ENCODE data around the gene KMT2E.
"Not testable (repeated sequence)": the region's sequence is repeated elsewhere in the genome, so short reads cannot be mapped to it uniquely, and the experiment has no call there.

Gene KMT2E

DNA sequence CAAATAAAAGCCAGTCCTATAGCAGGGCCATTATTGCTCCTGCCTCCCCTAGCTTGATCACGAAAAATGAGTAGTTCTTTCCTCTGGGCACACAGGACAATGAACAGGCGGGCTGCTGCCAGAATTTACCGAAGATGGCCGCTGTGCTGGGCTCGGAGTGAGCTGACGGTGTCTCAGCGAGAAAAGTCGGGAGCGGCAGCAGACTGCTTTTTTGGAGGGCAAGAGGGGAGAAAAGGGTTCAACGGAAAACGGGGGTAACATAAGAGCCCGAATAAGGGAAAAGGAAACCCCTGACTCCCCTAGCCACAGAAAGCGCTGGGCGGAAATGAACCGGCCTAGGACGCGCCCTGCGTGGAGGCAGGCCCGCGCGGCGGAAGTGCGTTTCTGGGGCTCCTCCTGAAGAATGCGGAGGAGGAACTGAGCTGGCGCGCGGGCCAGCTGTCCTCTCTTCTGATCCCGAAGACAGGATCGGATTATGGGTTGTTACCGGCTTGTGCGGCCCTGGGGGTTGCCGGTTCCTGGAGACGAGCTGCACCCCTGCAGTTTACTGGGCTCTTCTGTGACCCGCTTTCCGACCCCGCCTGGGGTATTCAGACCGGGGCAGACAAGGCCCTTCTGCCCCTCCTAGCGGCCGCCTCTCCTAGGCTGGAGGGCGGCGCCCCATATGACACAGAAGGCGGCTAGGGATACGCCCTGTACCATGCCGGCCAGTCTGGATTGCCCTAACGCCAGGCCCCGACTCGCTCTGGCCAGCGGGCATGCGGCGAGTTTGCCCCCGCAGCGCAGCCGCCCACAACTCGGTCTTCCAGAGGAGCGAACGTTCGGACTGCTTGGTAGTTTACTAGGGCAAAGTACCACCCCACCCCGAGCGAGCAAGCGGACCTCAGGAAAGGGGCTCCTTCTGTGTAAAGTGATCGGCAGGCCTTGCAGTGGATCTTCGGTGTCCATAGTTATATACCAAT lies 30.1 kb upstream of the KMT2E start:
- peak; percentile 85 for DNase-seq

DNA sequence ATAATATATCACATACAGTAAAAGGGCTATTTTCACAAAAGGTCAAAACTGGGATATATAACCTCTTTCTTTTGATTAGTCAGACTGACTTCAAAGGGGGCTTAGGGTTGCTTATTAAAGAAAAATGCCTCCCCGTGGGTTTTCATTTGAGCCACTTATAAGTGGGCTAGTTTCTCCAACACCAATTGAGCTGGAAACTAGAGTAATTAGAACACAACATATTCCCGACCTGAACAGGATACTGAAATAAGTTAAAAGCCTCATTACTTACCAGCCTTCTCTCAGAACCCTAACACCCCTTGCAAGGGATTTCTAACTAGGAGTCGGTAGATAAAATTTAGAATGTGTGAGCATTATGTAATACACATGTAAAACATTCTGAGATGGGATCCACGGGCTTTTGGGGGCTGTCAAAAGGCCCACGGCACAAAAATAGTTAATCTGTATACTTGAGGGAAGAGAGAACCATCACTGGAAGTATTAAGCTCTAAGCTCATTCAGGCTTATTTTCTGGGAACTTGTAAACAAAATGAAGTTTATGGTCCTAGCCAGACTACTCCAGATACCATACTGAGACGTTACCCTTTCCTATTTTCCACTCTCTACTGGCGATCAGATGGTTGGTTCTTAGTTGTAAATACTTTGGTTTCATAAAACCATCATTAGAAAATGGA lies 29.3 kb upstream of the KMT2E start:
- no peak for DNase-seq

DNA sequence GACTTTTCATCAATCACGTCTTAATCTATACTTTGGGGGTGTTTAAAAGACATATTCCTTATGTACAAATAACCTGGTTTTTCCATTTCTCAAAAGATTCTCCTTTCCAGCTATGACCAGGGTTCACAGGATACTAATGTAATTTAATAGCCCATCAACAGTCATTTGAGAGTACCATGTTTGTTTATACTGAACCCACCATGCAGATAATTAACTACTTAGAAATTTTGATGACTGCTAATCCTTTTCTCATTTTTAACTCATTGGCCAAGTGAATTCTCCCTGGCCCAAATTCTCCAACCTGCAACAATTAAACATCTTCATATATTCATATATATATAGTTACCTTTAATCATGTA lies 28.8 kb upstream of the KMT2E start:
- DNase-seq, result no peak

DNA sequence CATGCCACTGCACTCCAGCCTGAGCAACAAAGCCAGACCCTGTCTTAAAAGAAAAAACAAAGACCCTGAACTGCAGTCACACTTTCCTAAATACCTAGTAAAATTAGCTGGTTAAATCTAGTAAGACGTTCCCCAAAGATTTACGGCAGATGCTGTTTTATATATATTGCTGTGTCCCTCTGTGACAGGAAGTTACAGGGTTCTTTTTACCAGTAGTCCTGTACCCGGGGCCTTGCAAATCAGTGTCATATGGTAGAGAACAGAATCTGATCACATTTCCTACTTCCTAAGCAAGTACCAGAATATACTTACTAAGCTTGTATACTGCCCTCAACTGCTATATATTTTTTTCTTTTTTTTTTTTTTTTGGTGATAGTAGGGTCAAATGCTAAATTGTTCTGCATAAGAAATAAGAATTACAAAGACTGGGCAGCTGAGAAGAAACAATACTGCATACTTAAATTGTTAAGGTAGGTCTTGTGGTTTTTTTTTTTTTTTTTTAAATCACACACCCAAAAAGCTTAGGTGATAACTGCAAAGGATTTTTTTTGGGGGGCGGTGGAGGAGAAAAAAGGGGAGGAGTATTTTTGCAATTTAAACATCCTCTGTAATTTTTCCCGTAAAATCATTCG lies 27.3 kb upstream of the KMT2E start:
- DNase-seq, result no peak

DNA sequence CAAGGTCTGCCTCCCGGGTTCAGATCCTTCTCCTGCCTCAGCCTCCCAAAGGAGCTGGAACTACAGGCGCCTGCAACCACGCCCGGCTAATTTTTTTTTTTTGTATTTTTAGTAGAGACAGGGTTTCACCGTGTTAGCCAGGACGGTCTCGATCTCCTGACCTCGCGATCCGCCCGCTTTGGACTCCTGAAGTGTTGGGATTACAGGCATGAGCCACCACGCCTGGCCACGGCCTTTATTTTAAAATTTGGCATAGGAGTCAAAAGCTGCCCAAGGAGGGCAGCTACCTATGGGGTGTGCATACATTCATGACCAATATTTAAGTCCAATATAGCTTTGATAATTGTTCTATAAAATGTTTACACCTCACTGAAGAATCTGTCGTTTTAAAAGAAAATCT lies 26.6 kb upstream of the KMT2E start:
- not testable (repeated sequence) for DNase-seq

DNA sequence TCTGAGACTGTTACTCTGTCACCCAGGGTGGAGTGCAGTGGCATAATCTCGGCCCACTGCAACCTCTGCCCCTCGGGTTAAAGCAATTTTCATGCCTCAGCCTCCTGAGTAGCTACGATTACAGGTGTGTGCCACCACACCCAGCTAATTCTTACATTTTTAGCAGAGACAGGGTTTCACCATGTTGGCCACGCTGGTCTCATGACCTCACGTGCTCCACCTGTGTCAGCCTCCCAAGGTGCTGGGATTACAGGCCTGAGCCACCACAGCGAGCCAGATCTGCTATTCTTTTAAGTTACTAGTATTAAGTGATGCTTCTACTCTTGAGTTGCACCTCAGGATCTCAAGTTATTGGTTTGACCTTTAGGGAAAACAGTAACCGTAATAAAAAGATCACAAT lies 23.0 kb upstream of the KMT2E start:
- DNase-seq, result no peak

DNA sequence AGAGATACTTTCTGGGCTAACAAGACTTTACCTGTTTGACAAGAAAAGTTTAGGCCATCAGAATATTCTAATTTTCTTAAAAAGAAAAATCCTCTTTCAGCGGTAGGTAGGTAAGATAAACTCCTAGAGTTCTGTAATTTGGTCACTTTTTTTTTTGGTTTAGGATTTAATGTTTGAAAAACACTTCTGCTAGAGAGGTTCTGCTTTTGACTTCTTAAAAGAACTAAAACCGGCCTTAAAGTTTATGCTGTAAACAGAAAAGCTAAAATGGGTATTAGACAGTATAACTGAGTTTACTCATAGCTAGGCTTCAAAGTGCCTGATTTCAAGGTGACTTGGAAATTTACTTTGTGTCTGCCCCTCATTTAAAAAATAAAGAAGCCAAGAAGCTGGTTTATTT lies 21.7 kb upstream of the KMT2E start:
- DNase-seq, result no peak

DNA sequence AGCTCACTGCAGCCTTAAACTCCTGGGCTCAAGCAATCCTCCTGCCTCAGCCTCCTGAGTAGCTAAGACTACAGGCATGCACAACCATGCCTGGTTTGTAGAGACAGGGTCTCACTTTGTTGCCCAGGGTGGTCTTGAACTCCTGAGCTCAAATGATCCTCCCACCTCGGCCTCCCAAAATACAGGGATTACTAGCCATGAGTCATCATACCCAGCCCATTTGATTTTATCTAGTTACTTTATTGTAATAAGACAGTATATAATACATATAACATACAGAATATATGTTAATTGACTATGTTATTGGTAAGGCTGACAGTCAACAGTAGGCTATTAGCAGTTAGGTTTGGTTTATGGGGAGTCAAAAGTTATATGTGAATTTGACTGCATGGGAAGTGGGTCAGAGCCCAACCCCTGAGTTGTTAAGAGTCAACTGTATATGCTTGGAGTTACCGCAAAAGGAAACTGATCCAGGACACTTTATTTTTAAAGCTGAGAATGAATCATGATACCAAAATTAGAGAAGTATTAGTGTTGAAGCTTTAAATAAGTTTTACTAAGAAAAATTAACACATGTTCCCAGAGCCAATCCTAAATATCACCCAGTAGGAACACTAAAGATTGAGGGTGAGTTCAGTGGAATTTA lies 20.7 kb upstream of the KMT2E start:
- no peak for DNase-seq

DNA sequence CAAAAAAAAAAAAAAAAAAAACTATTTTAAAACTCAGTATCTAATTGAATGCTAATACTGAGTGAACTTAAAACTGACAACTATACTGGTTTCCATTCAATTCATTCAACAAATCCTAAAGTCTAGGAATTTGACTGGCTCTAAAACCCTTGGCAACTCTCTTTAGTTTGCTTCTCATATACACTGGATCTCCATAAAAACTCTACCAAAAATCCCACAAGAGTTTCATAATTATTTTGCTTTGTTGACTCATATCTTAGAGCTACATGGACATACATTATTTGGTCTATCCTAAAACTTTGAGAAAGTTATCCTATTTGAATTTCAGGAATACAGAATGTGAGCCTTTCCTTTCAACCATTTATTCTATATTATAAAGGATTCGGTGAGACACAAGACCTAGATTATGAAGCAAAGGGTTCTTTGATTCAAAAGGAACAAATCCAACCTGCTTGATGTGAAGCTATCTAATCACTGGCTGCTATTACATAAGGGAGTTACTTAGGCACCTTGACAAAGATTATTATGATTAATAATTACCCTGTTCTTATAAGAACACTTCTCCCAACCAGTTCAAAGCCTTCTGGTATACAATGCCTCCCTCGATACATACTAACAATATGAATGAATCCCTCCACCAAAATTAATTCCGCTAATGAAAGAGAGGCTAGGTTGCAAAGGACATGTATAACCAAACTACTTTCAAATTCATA lies 15.8 kb upstream of the KMT2E start:
- no peak for DNase-seq

DNA sequence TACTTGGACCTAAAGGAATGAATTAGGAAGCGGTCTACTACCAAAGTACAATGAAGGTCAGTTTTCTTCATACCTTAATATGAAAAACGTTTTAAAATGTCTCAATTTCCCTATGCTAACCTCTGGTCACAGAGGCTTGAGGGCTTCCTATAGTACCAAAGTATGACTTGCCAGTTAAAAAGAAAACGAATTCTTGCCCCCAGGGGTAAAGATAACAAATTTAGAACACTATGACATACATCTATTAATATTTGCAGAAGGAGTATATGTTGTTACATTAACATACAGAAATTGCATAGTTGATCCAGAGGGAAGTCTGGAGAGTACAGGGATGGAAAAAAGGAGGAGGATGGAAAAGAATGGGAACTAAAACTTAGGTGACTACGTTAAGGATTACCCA lies 13.8 kb upstream of the KMT2E start:
- DNase-seq, result no peak

DNA sequence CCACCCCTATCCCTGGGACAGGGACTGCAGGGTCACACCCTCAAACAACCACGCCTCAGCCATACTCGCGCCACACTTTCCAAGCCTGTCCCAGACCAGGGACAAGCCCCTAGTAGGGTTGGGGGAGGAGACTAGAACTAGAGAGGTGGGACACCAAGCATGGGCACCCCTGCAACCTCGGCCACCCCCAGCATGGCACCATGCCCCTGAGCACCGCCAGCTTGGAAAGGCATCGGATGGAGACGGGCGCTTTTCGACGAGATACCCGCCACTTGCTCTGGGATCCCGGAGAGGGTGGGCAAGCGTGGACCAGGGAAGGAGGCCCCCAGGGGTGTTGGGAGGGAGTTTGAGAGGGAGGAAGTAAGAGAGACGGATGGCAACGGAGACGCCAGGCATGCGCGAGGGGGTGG lies 13.1 kb upstream of the KMT2E start:
- no peak for DNase-seq

DNA sequence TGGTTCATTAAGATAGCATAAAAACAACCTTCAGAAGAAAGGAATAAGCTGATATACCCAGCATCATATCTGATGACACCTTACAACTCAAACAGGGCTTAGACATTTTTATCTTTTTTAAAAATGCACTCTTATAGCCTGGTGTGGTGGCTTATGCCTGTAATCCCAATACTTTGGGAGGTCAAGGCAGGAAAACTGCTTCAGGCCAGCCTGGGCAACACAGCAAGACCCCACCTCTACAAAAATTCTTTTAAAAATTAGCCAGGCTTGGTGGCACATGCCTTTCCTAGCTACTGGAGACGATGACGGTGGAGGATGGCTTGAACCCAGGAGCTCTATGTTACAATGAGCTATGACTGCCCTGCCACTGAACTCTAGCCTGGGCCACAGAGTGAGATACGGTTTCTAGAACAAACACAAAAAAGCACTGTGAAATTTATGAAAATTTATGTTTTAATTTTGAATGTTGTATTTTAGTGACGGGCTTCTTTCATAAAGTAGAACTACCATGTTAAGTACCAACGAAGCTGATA lies 12.3 kb upstream of the KMT2E start:
- no peak for DNase-seq

DNA sequence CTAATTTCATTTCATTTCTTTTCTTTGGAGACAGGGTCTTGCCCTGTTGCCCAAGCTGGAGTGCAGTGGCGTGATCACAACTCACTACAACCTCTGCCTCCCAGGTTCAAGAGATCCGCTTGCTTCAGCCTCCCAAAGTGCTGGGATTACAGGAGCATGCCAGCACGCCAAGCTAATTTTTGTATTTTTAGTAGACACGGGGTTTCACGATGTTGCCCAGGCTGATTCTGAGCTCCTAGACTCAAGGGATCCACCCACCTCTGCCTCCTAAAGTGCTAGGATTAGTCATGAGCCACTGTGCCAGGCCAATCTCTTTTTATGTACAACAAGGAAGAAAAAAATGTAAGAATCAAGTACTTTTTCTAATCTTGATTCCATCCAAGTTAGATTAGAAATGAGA lies 10.7 kb upstream of the KMT2E start:
- DNase-seq, result no peak

DNA sequence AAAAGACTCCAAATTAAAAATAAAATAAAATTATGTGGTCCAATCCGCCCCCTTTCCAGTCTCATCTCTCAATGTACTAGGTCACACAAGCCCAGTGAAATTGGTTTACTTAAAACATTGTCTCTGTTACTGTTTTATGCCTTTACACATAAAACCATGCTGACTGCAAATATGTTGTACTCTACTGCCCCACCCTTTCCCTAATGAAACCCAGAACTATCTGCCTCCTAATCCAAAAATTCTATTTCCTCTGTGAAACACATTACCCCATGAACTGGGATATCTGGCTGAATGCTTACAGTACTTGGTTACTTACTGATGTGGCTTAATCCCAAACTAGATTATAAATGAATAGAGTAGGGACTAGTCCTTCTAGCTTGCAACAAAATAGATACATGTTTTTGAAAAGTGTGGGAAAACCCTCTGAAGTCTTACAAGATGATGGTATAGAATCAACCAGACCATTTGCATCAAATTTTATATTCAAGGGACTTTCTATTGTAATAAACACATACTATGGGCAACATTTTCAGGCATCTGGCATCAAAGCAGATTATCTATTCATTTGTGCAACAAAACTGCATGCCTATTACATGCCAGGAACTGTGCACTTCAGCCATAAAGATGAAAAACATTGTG lies 10.0 kb upstream of the KMT2E start:
- no peak for DNase-seq

DNA sequence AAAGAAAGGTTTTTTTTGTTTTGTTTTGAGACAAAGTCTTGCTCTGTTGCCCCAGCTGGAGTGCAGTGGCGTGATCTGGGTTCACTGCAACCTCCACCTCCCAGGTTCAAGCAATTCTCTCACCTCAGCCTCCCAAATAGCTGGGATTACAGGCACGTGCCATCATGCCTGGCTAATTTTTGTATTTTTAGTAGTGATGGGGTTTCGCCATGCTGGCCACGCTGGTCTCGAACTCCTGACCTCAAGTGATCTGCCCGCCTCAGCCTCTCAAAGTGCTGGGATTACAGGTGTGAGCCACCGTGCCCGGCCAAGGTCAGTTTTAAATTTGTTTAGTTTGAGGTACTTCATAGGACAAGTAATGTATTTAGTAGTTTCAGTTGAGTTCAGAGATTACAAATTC lies 9.0 kb upstream of the KMT2E start:
- DNase-seq, result not testable (repeated sequence)

DNA sequence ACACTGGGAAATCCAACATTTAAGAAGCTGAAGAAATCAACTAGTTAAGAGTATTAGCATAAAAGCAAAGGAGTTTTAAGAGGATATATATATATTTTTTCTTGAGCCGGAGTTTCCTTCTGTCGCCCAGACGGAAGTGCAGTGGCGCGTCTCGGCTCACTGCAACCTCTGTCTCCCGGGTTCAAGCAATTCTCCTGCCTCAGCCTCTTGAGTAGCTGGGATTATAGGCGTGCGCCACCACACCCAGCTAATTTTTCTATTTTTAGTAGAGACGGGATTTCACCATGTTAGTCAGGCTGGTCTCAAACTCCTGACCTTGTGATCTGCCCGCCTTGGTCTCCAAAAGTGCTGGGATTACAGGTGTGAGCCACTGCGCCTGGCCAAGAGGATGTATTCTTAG lies 8.5 kb upstream of the KMT2E start:
- not testable (repeated sequence) for DNase-seq

DNA sequence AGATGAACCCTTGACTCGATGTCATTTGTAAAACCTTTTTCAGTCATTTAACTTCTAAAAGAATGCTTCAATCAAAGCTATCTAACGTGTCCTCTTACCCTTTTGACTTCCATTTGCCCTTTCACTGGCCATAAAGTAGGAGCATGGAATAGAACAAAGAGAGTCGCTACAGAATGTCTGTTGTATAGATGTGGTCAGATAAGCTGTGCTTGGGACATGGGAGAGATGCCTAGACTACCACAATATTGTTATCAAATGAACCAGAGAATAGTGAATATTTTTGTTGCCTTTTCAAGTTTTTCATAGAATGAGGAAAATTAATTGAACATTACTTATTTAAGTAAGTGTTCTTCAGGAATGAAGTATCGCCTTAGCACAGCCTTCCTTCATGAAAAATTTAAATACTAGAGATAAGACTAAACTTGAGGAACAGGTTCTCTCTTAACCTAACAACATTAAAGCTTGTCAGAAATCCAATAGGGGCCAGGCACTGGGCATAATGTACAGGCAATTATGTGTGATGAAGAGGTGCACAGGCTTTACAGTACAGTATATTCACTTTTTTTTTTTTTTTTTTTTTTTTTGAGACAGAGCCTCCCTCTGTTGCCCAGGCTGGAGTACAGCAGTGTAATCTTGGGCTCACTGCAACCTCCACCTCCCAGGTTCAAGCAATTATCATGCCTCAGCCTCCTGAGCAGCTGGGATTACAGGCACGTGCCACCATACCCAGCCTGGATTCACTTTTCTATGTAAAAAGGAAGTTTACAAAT lies 7.5 kb upstream of the KMT2E start:
- DNase-seq, result no peak

DNA sequence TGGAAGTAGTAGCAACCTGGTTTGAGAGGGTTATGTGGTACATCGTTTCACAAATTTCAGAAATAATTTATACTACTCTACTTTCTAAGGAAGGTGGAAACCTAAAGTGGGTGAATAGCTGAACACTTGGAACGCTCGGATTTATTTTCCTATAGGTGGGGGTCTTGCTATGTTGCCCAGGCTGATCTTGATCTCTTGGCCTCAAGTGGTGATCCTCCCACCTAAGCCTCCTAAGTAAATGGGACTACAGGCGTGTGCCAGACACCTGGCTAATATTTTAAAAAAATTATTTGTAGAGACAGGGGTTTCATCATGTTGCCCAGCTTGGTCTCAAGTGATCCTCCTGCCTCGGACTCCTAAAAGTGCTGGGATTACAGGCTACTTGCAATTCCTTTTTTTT lies 6.7 kb upstream of the KMT2E start:
- no peak for DNase-seq

DNA sequence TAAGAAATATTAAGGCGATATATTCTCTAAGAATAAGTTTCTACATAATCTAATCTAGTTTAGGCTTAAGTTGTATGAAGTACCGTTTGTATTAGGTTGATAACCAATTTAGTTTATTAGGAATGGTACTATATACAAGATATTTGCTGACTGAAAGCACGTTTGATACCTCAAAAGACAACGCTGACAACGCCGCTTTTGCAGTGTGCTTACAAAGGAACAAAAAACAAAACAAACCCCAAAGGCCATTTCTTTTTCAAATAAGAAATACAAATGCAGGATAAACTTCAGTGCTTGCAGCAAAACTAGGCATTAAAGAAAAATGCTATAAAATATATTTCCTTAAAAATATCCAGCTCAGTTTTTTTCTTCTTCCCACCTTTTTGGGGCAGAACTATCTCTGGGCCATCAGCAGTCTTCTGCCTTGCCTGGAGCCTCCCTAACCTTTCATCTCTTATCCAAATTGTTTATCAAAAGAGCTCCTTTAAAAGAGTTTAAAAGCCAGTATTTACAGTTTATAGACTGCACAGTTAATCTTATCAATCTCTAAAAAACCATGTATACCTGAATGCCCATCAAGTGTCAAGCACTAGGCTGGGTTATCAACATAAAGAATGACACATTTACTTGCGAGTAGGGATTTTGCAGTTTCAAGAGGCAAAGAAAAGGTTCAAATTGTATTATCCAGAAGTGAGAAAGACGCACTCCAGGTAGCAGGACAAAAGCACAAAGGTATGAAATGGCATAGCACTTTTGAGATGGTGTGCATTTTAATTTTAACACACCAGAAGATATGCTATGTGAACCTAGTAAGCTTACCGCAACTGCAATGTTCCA lies 4.1 kb upstream of the KMT2E start:
- DNase-seq, result no peak

DNA sequence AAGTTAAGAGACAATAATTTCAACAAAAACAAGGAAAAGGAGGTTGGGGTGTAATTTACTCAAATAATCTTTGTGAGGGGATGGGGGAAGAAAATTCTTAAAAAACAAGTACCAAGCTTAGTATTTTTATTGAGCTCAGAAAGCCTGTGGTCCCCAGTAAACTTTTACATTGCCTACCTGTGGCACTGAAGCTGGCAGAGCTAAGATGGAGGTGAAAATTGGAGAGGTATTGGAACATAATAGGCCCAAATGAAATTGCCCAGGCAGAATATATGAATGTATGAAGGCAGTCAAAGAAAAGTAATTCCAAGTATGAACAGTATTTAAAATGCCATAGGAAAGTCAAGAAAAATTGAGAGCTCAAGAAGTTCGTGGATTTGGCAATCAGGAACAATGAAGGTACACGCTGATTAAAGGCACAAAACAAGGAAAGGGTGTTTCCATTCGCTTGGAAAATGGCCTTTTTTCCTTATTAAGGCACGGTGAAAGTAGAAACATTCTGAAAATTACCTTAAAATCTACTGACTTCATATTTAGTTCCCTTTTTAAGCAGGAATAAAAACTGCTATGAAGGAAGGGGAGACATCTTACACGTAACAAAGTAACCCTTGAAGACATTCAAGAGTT lies 3.4 kb upstream of the KMT2E start:
- no peak for DNase-seq
